ENCODE measurements around the gene LYPD8.

- TF ChIP-seq GATA3 (IDR thresholded peaks at IDR 0.05; ENCODE audit: low read depth, low read length) = no peak
- no peak for TF ChIP-seq GATA2 (IDR thresholded peaks at IDR 0.05; ENCODE audit: low read depth, low read length)
These were observed 58.8 kb downstream of the LYPD8 start for GRCh38 chr1:248696774-248697173.
